GM18508 (cell line): ENCODE results near the gene SUCO.
A peak's percentile ranks its signal among the peaks of the same experiment; 100 is the strongest.

Experiments used
- ATAC-seq: cut with Tn5 transposase; IDR thresholded peaks from one replicate; pipeline ENCODE4 v1.9.1; 2021; ENCODE audit warnings: moderate number of reproducible peaks; ENCODE audit not compliant: insufficient read depth, unreplicated experiment

SUCO gene

GRCh38 chr1:172513479-172513878 is 19.5 kb upstream of the SUCO start:
- no peak for ATAC-seq

GRCh38 chr1:172514108-172514507 is 18.8 kb upstream of the SUCO start:
- ATAC-seq, result no peak

GRCh38 chr1:172515436-172515835 is 17.5 kb upstream of the SUCO start:
- no peak for ATAC-seq

- ATAC-seq, result no peak
Measured at GRCh38 chr1:172515927-172516326, 17.0 kb upstream of the SUCO start.

GRCh38 chr1:172517081-172517480 is 15.9 kb upstream of the SUCO start:
- ATAC-seq, result no peak

GRCh38 chr1:172517545-172517944 is 15.4 kb upstream of the SUCO start:
- ATAC-seq, result no peak

- no peak for ATAC-seq
Measured at GRCh38 chr1:172529304-172529703, 3.6 kb upstream of the SUCO start.

GRCh38 chr1:172530000-172530399 is 3.0 kb upstream of the SUCO start:
- ATAC-seq, result no peak

GRCh38 chr1:172531412-172532182 is 1.4 kb upstream of the SUCO start:
- ATAC-seq, result no peak

GRCh38 chr1:172532183-172532699 is 709 bp upstream of the SUCO start:
- ATAC-seq, result peak; percentile 51

- ATAC-seq, result peak; percentile 19
Measured at GRCh38 chr1:172533513-172534151, 682 bp downstream of the SUCO start.

GRCh38 chr1:172536256-172536655 is 3.3 kb downstream of the SUCO start:
- no peak for ATAC-seq

GRCh38 chr1:172537366-172537765 is 4.4 kb downstream of the SUCO start:
- no peak for ATAC-seq

- ATAC-seq, result no peak
Measured at GRCh38 chr1:172537827-172538391, 5.0 kb downstream of the SUCO start.

GRCh38 chr1:172540635-172541034 is 7.7 kb downstream of the SUCO start:
- ATAC-seq, result no peak

GRCh38 chr1:172544481-172545104 is 11.6 kb downstream of the SUCO start:
- ATAC-seq, result no peak

- ATAC-seq, result peak; percentile 59
Measured at GRCh38 chr1:172545396-172546004, 12.6 kb downstream of the SUCO start.

- ATAC-seq, result no peak
Measured at GRCh38 chr1:172547071-172547470, 14.1 kb downstream of the SUCO start.

- no peak for ATAC-seq
Measured at GRCh38 chr1:172549621-172550280, 16.8 kb downstream of the SUCO start.

- ATAC-seq, result no peak
Measured at GRCh38 chr1:172551279-172551678, 18.3 kb downstream of the SUCO start.
